ENCODE data around the gene CDC27.

The CDC27 gene, protein sequence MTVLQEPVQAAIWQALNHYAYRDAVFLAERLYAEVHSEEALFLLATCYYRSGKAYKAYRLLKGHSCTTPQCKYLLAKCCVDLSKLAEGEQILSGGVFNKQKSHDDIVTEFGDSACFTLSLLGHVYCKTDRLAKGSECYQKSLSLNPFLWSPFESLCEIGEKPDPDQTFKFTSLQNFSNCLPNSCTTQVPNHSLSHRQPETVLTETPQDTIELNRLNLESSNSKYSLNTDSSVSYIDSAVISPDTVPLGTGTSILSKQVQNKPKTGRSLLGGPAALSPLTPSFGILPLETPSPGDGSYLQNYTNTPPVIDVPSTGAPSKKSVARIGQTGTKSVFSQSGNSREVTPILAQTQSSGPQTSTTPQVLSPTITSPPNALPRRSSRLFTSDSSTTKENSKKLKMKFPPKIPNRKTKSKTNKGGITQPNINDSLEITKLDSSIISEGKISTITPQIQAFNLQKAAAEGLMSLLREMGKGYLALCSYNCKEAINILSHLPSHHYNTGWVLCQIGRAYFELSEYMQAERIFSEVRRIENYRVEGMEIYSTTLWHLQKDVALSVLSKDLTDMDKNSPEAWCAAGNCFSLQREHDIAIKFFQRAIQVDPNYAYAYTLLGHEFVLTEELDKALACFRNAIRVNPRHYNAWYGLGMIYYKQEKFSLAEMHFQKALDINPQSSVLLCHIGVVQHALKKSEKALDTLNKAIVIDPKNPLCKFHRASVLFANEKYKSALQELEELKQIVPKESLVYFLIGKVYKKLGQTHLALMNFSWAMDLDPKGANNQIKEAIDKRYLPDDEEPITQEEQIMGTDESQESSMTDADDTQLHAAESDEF

DNA sequence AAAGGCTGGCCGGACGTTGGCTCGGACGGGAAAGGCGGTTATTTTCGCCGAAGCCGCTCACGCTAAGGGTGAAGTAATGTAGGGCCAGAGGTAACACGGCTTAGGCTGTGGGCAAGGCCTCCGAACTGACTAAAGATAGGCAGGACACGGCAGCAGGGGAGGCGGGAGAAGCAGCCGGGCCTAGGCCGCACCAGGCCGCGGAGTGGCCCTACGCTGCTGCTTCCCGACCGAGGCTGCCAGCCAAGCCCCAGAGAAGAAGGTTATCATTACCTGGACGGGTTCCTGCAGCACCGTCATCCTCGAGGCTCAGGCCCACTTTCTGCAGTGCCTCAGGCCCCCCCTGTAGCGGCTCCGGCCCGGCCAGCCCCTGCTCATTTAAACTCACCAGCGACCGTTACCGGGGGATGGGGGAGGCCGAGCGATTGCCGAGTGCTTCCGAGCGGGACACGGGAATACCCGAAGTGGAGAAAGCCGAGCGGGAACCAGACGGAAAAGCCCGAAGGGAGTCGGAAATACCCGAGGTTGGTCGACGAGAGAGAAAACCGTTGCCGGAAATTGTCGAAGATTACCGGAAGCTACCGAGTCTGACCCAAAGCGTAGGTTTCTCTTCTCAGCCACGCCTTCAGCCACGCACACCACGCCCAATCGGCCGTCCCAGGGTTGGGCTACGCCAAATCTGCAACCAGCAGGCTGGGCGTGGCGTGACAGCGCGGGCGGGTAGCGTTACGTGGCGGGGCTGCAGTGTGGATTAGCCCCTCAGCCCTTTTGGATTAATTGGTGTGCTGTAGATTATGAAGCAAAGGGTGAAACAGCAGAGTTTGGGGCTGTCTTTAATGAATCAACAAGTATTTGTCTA, at the start of gene CDC27:
Gene CDC27, minus strand, starts transcription at position 420 of the 856 bp plus-strand sequence. Its CDS starts 123 bp downstream, at position 297.
- Histone ChIP-seq H3K27me3 (ENCODE audit: control insufficient read depth in 5 of 5, insufficient read depth in 4 of 5, low read length in 5 of 5) (no peaks in the 10 kb centered on the region), H3K9ac (ENCODE audit: low read length in 5 of 5) (peak within 1 kb of the TSS; percentile 79 to 100 (median 100)), H3K4me1 (ENCODE audit: control insufficient read depth in 5 of 5, insufficient read depth in 5 of 5, low read length in 5 of 5) (peaks cover 2 to 35% (median 30%) of the 10 kb centered on the region in 5 donors), H3K27ac (ENCODE audit: low read depth, low read length) (peak within 1 kb of the TSS; percentile 99), H3K9me3 (ENCODE audit: control insufficient read depth in 5 of 5, low read length in 5 of 5) (no peaks in the 10 kb centered on the region), H3K4me3 (ENCODE audit: low read depth in 1 of 5, low read length in 5 of 5) (peak within 1 kb of the TSS; percentile 75 to 92 (median 83)), H3K36me3 (ENCODE audit: control insufficient read depth in 5 of 5, insufficient read depth in 5 of 5, low read length in 5 of 5) (no peaks in the 10 kb centered on the region)

GRCh38 chr17:47238321-47239010, 49.4 kb upstream of the CDC27 start:
- no peak overlapping the region for H3K9ac ChIP-seq (ENCODE audit: low read length in 5 of 5)
- no peak overlapping the region for H3K4me3 ChIP-seq (ENCODE audit: low read depth in 1 of 5, low read length in 5 of 5)
- no peak overlapping the region for H3K27ac ChIP-seq (ENCODE audit: low read depth, low read length)
- H3K27me3 ChIP-seq (ENCODE audit: control insufficient read depth in 5 of 5, insufficient read depth in 4 of 5, low read length in 5 of 5): no peaks in the 10 kb centered on the region
- H3K9me3 ChIP-seq (ENCODE audit: control insufficient read depth in 5 of 5, low read length in 5 of 5): no peaks in the 10 kb centered on the region
- H3K36me3 ChIP-seq (ENCODE audit: control insufficient read depth in 5 of 5, insufficient read depth in 5 of 5, low read length in 5 of 5): no peaks in the 10 kb centered on the region
- peaks cover 8 to 21% (median 18%) of the 10 kb centered on the region in 5 donors for H3K4me1 ChIP-seq (ENCODE audit: control insufficient read depth in 5 of 5, insufficient read depth in 5 of 5, low read length in 5 of 5)

DNA sequence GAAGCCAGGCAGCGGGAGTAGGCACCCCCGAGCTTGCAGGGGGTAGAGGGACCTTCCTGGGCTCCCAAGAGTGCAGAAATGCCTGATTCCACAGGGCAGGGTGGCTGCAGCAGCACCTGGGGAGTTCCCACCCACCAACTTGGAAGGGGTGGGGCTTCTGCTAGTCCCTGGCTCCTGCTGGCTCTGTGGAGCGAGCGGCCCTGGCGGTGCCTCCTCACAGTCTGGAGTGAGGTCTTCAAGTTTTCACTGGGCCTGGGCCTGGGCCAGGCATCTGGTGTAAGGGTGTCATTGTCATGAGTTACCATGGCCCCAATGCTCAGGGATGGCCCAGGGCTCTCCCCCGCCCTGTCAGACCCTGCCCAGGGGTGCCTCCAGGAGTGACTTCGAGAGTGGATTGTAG, 48.7 kb upstream of the CDC27 start:
- Histone ChIP-seq H3K9me3 (ENCODE audit: control insufficient read depth in 5 of 5, low read length in 5 of 5) (no peaks in the 10 kb centered on the region), H3K27ac (ENCODE audit: low read depth, low read length) (no peak overlapping the region), H3K9ac (ENCODE audit: low read length in 5 of 5) (no peak overlapping the region), H3K36me3 (ENCODE audit: control insufficient read depth in 5 of 5, insufficient read depth in 5 of 5, low read length in 5 of 5) (no peaks in the 10 kb centered on the region), H3K4me1 (ENCODE audit: control insufficient read depth in 5 of 5, insufficient read depth in 5 of 5, low read length in 5 of 5) (peaks cover 8 to 21% (median 18%) of the 10 kb centered on the region in 5 donors), H3K4me3 (ENCODE audit: low read depth in 1 of 5, low read length in 5 of 5) (no peak overlapping the region), H3K27me3 (ENCODE audit: control insufficient read depth in 5 of 5, insufficient read depth in 4 of 5, low read length in 5 of 5) (no peaks in the 10 kb centered on the region)

- Histone ChIP-seq H3K27ac (ENCODE audit: low read depth, low read length) (no peak overlapping the region), H3K27me3 (ENCODE audit: control insufficient read depth in 5 of 5, insufficient read depth in 4 of 5, low read length in 5 of 5) (no peaks in the 10 kb centered on the region), H3K9ac (ENCODE audit: low read length in 5 of 5) (no peak overlapping the region), H3K4me3 (ENCODE audit: low read depth in 1 of 5, low read length in 5 of 5) (no peak overlapping the region), H3K36me3 (ENCODE audit: control insufficient read depth in 5 of 5, insufficient read depth in 5 of 5, low read length in 5 of 5) (no peaks in the 10 kb centered on the region), H3K9me3 (ENCODE audit: control insufficient read depth in 5 of 5, low read length in 5 of 5) (no peaks in the 10 kb centered on the region), H3K4me1 (ENCODE audit: control insufficient read depth in 5 of 5, insufficient read depth in 5 of 5, low read length in 5 of 5) (peaks cover 8 to 19% (median 17%) of the 10 kb centered on the region in 5 donors)
Observed at GRCh38 chr17:47235923-47236322, 46.8 kb upstream of the CDC27 start.

DNA sequence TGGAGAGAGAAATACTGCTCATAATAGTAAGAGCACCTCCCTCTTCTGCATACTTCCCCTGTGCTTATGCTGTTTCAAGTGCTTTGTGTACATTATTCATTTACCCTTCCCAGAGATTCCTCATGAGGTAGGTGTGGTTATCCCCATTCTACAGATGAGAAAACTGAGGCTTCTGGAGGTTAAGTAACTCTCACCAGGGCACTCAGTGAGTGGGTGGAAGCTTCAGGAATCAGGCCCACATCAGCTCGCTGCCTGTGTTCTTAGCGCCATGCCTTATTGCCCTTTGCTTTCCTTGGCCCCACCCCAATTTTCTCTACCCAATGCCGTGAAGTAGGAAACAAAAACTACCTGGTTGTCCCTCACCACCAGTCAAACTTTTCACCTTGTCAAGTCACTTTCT, 46.4 kb upstream of the CDC27 start:
- H3K9me3 ChIP-seq (ENCODE audit: control insufficient read depth in 5 of 5, low read length in 5 of 5): no peaks in the 10 kb centered on the region

DNA sequence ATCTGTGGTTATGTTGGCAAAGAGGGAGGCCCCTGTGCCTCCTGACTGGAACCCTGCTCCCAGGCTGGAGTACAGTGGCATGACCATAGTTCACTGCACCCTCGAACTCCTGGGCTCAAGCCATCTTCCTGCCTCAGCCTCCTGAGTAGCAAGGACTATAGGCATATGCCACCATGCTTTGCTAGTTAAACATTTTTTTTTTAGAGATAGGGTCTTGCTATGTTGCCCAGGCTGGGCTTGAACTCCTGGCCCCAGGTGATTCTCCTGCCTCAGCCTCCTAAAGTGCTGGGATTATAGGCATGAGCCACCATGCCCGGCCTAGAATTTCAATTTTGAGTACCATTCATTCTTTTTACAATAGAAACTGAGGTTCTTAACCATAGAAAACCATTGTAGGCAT, 43.4 kb upstream of the CDC27 start:
- Histone ChIP-seq H3K9ac (ENCODE audit: low read length in 5 of 5) (no peak overlapping the region), H3K27ac (ENCODE audit: low read depth, low read length) (no peak overlapping the region), H3K4me1 (ENCODE audit: control insufficient read depth in 5 of 5, insufficient read depth in 5 of 5, low read length in 5 of 5) (peaks cover 0 to 13% (median 4%) of the 10 kb centered on the region in 5 donors), H3K36me3 (ENCODE audit: control insufficient read depth in 5 of 5, insufficient read depth in 5 of 5, low read length in 5 of 5) (no peaks in the 10 kb centered on the region), H3K27me3 (ENCODE audit: control insufficient read depth in 5 of 5, insufficient read depth in 4 of 5, low read length in 5 of 5) (no peaks in the 10 kb centered on the region), H3K4me3 (ENCODE audit: low read depth in 1 of 5, low read length in 5 of 5) (no peak overlapping the region), H3K9me3 (ENCODE audit: control insufficient read depth in 5 of 5, low read length in 5 of 5) (no peaks in the 10 kb centered on the region)

More for the DNA sequence above, 46.4 kb upstream of the CDC27 start:
- Histone ChIP-seq H3K27me3 (ENCODE audit: control insufficient read depth in 5 of 5, insufficient read depth in 4 of 5, low read length in 5 of 5) (no peaks in the 10 kb centered on the region), H3K36me3 (ENCODE audit: control insufficient read depth in 5 of 5, insufficient read depth in 5 of 5, low read length in 5 of 5) (no peaks in the 10 kb centered on the region), H3K4me3 (ENCODE audit: low read depth in 1 of 5, low read length in 5 of 5) (no peak overlapping the region), H3K27ac (ENCODE audit: low read depth, low read length) (no peak overlapping the region), H3K9ac (ENCODE audit: low read length in 5 of 5) (no peak overlapping the region), H3K4me1 (ENCODE audit: control insufficient read depth in 5 of 5, insufficient read depth in 5 of 5, low read length in 5 of 5) (peaks cover 6 to 17% (median 13%) of the 10 kb centered on the region in 5 donors)

DNA sequence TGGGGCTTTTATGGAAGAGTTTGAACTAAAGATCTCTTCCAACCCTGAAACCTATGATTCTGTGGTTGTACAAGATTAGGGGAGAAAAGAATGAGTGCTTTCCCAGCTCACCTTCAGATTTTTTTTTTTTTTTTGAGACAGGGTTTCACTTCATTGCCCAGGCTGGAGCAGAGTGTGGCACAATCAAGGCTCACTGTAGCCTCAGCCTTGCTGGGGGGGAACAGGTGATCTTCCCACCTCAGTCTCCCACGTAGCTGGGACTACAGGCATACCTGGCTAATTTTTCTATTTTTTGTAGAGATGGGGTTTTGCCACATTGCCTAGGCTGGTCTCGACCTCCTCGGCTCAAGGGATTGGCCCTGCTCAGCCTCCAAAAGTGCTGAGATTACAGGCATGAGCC, 42.8 kb upstream of the CDC27 start:
- no peaks in the 10 kb centered on the region for H3K9me3 ChIP-seq (ENCODE audit: control insufficient read depth in 5 of 5, low read length in 5 of 5)
- peaks cover 0 to 13% (median 4%) of the 10 kb centered on the region in 5 donors for H3K4me1 ChIP-seq (ENCODE audit: control insufficient read depth in 5 of 5, insufficient read depth in 5 of 5, low read length in 5 of 5)
- H3K27me3 ChIP-seq (ENCODE audit: control insufficient read depth in 5 of 5, insufficient read depth in 4 of 5, low read length in 5 of 5): no peaks in the 10 kb centered on the region
- H3K4me3 ChIP-seq (ENCODE audit: low read depth in 1 of 5, low read length in 5 of 5): no peak overlapping the region
- no peaks in the 10 kb centered on the region for H3K36me3 ChIP-seq (ENCODE audit: control insufficient read depth in 5 of 5, insufficient read depth in 5 of 5, low read length in 5 of 5)
- no peak overlapping the region for H3K27ac ChIP-seq (ENCODE audit: low read depth, low read length)
- no peak overlapping the region for H3K9ac ChIP-seq (ENCODE audit: low read length in 5 of 5)

DNA sequence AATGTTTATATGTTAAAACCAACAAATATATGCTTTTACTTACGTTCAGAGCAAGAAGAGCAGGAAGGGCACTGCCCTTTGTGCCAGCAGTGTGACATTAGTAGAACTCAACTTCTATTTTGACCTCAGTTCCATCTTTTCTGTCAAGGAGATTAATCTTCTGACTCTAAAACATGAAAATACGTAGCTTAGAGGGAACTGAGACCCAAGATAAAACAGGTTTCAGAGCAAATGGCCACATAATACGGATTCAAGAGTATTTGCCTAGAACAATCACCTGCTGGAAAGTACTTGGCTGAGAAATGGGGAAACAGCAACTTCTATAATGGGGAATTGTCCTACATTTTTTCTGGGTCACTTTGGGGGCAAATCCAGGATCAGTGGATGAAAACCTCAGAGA, 42.2 kb upstream of the CDC27 start:
- Histone ChIP-seq H3K36me3 (ENCODE audit: control insufficient read depth in 5 of 5, insufficient read depth in 5 of 5, low read length in 5 of 5) (no peaks in the 10 kb centered on the region), H3K9ac (ENCODE audit: low read length in 5 of 5) (no peak overlapping the region), H3K4me1 (ENCODE audit: control insufficient read depth in 5 of 5, insufficient read depth in 5 of 5, low read length in 5 of 5) (peaks cover 0 to 17% (median 5%) of the 10 kb centered on the region in 5 donors)

GRCh38 chr17:47230864-47231263, 41.8 kb upstream of the CDC27 start:
- Histone ChIP-seq H3K27ac (ENCODE audit: low read depth, low read length) (no peak overlapping the region), H3K36me3 (ENCODE audit: control insufficient read depth in 5 of 5, insufficient read depth in 5 of 5, low read length in 5 of 5) (no peaks in the 10 kb centered on the region), H3K9ac (ENCODE audit: low read length in 5 of 5) (no peak overlapping the region)

More for the DNA sequence above, 42.2 kb upstream of the CDC27 start:
- no peak overlapping the region for H3K27ac ChIP-seq (ENCODE audit: low read depth, low read length)
- no peak overlapping the region for H3K4me3 ChIP-seq (ENCODE audit: low read depth in 1 of 5, low read length in 5 of 5)
- no peaks in the 10 kb centered on the region for H3K27me3 ChIP-seq (ENCODE audit: control insufficient read depth in 5 of 5, insufficient read depth in 4 of 5, low read length in 5 of 5)
- no peaks in the 10 kb centered on the region for H3K9me3 ChIP-seq (ENCODE audit: control insufficient read depth in 5 of 5, low read length in 5 of 5)

More at GRCh38 chr17:47230864-47231263, 41.8 kb upstream of the CDC27 start:
- Histone ChIP-seq H3K9me3 (ENCODE audit: control insufficient read depth in 5 of 5, low read length in 5 of 5) (no peaks in the 10 kb centered on the region), H3K4me1 (ENCODE audit: control insufficient read depth in 5 of 5, insufficient read depth in 5 of 5, low read length in 5 of 5) (peaks cover 4 to 21% (median 9%) of the 10 kb centered on the region in 5 donors), H3K27me3 (ENCODE audit: control insufficient read depth in 5 of 5, insufficient read depth in 4 of 5, low read length in 5 of 5) (no peaks in the 10 kb centered on the region), H3K4me3 (ENCODE audit: low read depth in 1 of 5, low read length in 5 of 5) (no peak overlapping the region)
